NCI-H2081 treated with DMSO at 0.1 percent for 48 hours (cell line): ENCODE data around the gene TMEM223.
"Not testable (repeated sequence)": the region's sequence is repeated elsewhere in the genome, so short reads cannot be mapped to it uniquely, and the experiment has no call there.

Experiments
- DNase-seq: peaks from one replicate; lab custom pipeline; 2025; lab: John Stamatoyannopoulos, UW

Gene TMEM223

DNA sequence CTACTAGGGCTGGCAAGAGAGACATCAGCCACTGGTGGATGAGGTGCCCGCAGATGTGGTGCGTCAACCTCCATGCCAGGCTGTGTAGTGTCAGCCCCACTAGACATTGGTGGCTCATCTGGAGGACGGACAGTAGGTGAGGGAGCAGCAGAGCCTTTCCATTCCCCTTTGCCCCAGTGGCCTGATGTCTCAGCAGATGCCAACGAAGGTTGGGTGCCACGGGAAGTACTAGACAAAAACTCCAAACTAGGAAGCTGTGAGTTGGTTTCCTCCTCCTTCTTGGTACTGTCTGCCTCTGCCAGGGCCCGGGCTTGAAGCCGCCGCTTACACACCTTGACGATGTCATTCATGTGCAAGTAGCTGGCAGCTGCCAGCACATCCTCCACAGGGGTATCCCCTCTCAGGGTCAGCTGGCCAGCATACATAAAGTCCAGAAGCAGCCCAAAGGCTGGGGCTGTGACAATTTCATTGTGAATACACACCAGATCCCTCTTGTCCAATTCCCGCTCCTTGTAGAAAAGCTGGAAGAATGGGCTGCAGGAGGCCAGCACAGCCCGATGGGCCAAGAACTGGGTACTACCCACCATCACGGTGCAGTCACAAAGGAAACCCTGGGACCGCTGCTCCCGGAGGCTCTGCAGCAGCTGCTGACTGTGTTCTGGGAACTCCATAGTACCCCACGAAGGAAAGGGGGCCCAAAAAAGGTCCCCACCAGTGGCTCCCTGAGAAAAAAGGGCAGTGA is 38.6 kb downstream of the TMEM223 start:
- no peak for DNase-seq

DNA sequence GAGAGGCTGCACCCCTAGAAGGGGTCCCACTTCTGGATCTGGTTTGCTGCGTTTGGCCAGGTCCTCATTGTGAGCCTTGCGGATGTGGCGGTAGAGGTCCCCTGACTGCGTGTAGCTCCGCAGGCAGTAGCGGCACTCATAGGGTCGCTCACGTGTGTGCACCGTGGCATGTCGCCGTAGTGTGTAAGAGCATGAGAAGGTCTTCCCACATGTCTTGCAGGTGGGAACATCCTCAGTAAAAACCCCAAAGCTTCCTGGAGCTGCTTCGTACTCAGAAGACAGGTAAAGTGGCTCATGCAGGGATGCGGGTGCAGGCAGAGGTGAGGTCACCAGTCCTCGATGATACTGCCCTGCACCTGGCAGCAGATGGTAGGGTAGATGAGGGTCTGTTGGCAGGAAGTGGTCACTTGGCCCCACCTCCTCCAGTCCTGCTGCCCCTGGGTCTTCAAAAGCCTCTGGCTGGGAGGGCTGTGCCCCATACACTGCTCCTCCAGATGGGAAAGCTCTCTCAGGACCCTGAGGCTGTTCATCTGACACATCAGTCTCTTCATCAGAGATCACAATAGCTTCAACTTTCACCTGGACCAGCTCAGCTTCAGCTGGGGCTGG is 39.5 kb downstream of the TMEM223 start:
- no peak for DNase-seq

- DNase-seq = not testable (repeated sequence)
These were observed 41.9 kb downstream of the TMEM223 start for GRCh38 chr11:62749931-62750330.

GRCh38 chr11:62747475-62748160 is 44.2 kb downstream of the TMEM223 start:
- no peak for DNase-seq
